K562 (cell line): Measurements from ENCODE around the gene KMT2D. TPM values are rescaled to one million over a fixed set of nuclear protein-coding genes. Genes with fewer than 3 reads are reported as not detected.
A peak's percentile ranks its signal among the peaks of the same experiment; 100 is the strongest.

Experiments
- CBX3 ChIP-seq, 2 experiments: IDR thresholded peaks; 1 replicate in 1 of 2; 2 replicates in 1 of 2; pipeline ENCODE4 v1.6.1; 2012; ENCODE audit warnings: inconsistent platforms in 2 of 2, low read length in 2 of 2, borderline replicate concordance in 1 of 2, control low read depth in 1 of 2
- CHD4 ChIP-seq: fragments of 200-600 bp; sonication (generic); IDR thresholded peaks from 3 replicates; pipeline ENCODE4 v1.6.1; 2012; ENCODE audit warnings: low read depth, mild to moderate bottlenecking, mixed read lengths, low read length, inconsistent platforms; ENCODE audit not compliant: insufficient read depth, insufficient replicate concordance, poor library complexity, severe bottlenecking
- EHMT2 ChIP-seq: fragments of 450-650 bp; IDR thresholded peaks from 2 replicates; pipeline ENCODE4 v1.6.1; 2018; ENCODE audit warnings: antibody characterized with exemption
- L3MBTL2 ChIP-seq: fragments of 450-650 bp; IDR thresholded peaks from 2 replicates; pipeline ENCODE4 v1.6.1; 2016; ENCODE audit warnings: mild to moderate bottlenecking, moderate library complexity
- NR4A1 ChIP-seq, 2 experiments: fragments of 250-450 bp in 1 of 2; fragments of 450-650 bp in 1 of 2; sonication (Bioruptor Pico) in 1 of 2; IDR thresholded peaks; 2 replicates each; pipeline versions ENCODE4 v1.4.0 to v1.6.1; 2016 to 2020; ENCODE audit warnings: mild to moderate bottlenecking in 2 of 2, missing compliant biosample characterization in 1 of 2, missing genetic modification characterization in 1 of 2, moderate library complexity in 1 of 2
- PHTF2 ChIP-seq: fragments of 250-450 bp; sonication (Bioruptor Pico); IDR thresholded peaks from 2 replicates; pipeline ENCODE4 v1.5.0; 2021; ENCODE audit warnings: mild to moderate bottlenecking
- SMARCC2 ChIP-seq: fragments of 450-650 bp; IDR thresholded peaks from 2 replicates; pipeline ENCODE4 v1.6.1; 2017; ENCODE audit warnings: antibody characterized with exemption, moderate library complexity, mild to moderate bottlenecking, low read depth
- ZEB2 ChIP-seq: fragments of 450-650 bp; IDR thresholded peaks from 2 replicates; pipeline ENCODE4 v1.6.1; 2016
- polyA plus RNA-seq, 8 experiments: library from polyadenylated mRNA; depleted of rRNA in 4 of 8; stranded (reverse) in 5 of 8; unstranded in 3 of 8; fragments of >200 nt; fragmentation: Nextera tagmentation in 2 of 8; fragmentation: Illumina TruSeq in 1 of 8; extraction: Ambion mirVana in 2 of 8; extraction: Trizol in 1 of 8; gene quantifications; 2 replicates each; pipeline versions ENCODE4 v1.2.1 to v1.2.3, GENCODE V29; 2011 to 2014; ENCODE audit warnings: inconsistent platforms in 1 of 8, missing spikeins in 1 of 8
- total RNA-seq, 7 experiments: library from RNA; depleted of rRNA in 6 of 7; stranded (reverse); fragments of >200 nt in 6 of 7; fragmentation: Illumina TruSeq in 2 of 7; extraction: Trizol in 2 of 7; gene quantifications; 2 replicates each; pipeline versions ENCODE4 v1.2.1 to v1.2.3, GENCODE V29; 2011 to 2021; ENCODE audit warnings: low replicate concordance in 1 of 7
- TF ChIP-seq, protein P1 (sequence below): fragments of 450-650 bp; formaldehyde crosslinking; IDR thresholded peaks from 2 replicates; pipeline ENCODE4 v1.4.0; 2020; ENCODE audit warnings: mild to moderate bottlenecking, moderate library complexity
- TF ChIP-seq, protein P2 (sequence below): fragments of 450-650 bp; IDR thresholded peaks from 2 replicates; pipeline ENCODE4 v1.6.1; 2017; ENCODE audit warnings: antibody characterized with exemption, mild to moderate bottlenecking

Gene KMT2D
- total and polyA plus RNA-seq, 9 of the 15 experiments (the other 6 are each of a cell fraction or from before 2014, with no cell fraction given): 0.22 to 93.7 (median 13.7) TPM

DNA sequence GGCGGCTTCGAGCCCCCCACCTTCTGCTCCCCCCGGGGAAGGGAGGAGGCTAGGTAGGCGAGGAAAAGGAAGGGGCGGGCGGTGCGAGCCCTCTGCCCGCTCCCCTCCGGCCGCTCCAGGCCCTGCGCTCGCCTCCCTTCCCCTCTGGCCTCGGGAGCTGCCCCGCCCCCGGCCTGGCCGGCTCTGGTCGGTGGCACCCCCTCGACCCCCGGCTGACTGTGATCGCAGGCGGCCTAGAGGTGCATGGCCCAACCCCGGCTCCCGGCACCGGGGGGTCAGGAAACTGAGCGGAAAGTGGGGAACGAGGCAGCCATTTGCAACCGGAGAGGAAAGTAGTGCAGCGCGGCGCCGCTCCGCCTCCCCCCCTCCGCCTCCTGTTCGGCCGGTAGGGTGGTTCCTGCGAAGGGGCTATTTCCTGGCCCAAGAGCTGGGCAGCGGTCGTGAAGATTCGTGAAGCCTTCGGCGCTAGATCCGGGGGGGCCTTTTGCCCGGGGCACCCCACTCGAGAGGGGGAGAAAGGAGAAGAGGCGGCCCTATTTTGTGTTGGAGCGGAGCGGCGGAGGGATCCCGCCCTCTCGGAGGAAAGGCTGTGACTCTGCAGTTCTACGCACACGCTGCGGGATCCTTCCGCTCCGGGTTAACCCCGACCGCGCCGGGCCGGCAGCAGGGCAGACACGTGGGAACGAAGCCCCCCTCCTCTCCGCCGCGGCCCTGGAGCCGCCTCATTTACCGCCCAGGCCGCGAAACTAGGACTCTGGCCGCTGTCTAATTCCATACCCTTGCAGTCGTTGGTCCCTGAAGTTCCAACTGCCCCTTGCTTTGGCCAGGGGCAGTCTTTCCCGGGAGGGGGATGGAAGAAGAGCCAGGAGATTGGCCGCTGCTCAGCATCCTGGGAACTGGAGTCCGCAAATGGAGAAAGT lies at the start of gene KMT2D (continued):
- TF ChIP-seq, protein P1, sequence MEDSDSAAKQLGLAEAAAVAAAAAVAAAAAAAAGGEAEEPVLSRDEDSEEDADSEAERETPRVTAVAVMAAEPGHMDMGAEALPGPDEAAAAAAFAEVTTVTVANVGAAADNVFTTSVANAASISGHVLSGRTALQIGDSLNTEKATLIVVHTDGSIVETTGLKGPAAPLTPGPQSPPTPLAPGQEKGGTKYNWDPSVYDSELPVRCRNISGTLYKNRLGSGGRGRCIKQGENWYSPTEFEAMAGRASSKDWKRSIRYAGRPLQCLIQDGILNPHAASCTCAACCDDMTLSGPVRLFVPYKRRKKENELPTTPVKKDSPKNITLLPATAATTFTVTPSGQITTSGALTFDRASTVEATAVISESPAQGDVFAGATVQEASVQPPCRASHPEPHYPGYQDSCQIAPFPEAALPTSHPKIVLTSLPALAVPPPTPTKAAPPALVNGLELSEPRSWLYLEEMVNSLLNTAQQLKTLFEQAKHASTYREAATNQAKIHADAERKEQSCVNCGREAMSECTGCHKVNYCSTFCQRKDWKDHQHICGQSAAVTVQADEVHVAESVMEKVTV: no peak
- TF ChIP-seq CHD4 (no peak), ZEB2 (0 out of 2 replicates have a peak, but pooled peaks have one; percentile 37), EHMT2 (no peak), NR4A1 (CRISPR knock-in tag; IDR thresholded peaks at IDR 0.05) (no peak), NR4A1 (tag; IDR thresholded peaks at IDR 0.05) (peak; percentile 80; the same call in 1 of the 2 replicates), CBX3 (IDR thresholded peaks at IDR 0.05; ENCODE audit: borderline replicate concordance in 1 of 2, low read length in 2 of 2) (peak in 1 of 2 experiments; percentile 80; a peak in 1 of 3 replicates), SMARCC2 (peak; percentile 17; the same call in 1 of the 2 replicates), L3MBTL2 (peak; percentile 73), PHTF2 (CRISPR knock-in tag) (0 out of 2 replicates have a peak, but pooled peaks have one; percentile 63)
- TF ChIP-seq, protein P2, sequence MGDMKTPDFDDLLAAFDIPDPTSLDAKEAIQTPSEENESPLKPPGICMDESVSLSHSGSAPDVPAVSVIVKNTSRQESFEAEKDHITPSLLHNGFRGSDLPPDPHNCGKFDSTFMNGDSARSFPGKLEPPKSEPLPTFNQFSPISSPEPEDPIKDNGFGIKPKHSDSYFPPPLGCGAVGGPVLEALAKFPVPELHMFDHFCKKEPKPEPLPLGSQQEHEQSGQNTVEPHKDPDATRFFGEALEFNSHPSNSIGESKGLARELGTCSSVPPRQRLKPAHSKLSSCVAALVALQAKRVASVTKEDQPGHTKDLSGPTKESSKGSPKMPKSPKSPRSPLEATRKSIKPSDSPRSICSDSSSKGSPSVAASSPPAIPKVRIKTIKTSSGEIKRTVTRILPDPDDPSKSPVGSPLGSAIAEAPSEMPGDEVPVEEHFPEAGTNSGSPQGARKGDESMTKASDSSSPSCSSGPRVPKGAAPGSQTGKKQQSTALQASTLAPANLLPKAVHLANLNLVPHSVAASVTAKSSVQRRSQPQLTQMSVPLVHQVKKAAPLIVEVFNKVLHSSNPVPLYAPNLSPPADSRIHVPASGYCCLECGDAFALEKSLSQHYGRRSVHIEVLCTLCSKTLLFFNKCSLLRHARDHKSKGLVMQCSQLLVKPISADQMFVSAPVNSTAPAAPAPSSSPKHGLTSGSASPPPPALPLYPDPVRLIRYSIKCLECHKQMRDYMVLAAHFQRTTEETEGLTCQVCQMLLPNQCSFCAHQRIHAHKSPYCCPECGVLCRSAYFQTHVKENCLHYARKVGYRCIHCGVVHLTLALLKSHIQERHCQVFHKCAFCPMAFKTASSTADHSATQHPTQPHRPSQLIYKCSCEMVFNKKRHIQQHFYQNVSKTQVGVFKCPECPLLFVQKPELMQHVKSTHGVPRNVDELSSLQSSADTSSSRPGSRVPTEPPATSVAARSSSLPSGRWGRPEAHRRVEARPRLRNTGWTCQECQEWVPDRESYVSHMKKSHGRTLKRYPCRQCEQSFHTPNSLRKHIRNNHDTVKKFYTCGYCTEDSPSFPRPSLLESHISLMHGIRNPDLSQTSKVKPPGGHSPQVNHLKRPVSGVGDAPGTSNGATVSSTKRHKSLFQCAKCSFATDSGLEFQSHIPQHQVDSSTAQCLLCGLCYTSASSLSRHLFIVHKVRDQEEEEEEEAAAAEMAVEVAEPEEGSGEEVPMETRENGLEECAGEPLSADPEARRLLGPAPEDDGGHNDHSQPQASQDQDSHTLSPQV: peak; percentile 56
